GM18870 (cell line): ENCODE results near the gene STYX.

Experiments
- ATAC-seq: cut with Tn5 transposase; IDR thresholded peaks from one replicate; pipeline ENCODE4 v1.9.1; 2021; ENCODE audit warnings: moderate library complexity; ENCODE audit not compliant: unreplicated experiment

STYX gene

GRCh38 chr14:52783206-52783605 lies 53.2 kb downstream of the STYX start:
- ATAC-seq: no peak

- ATAC-seq: no peak
These were observed 56.9 kb downstream of the STYX start for GRCh38 chr14:52786887-52787286.

GRCh38 chr14:52789118-52789517 lies 59.2 kb downstream of the STYX start:
- no peak for ATAC-seq

- no peak for ATAC-seq
These were observed 60.2 kb downstream of the STYX start for GRCh38 chr14:52790011-52790755.

- ATAC-seq: peak; percentile 5
These were observed 60.8 kb downstream of the STYX start for GRCh38 chr14:52790756-52791222.

GRCh38 chr14:52791223-52792096 lies 61.5 kb downstream of the STYX start, which contains the start of gene GNPNAT1:
Gene GNPNAT1, minus strand, starts transcription at chr14:52791607. Its CDS starts 6,957 bp downstream, at chr14:52784650.
- peak; percentile 60 for ATAC-seq

GRCh38 chr14:52792097-52792415 lies 62.1 kb downstream of the STYX start:
- ATAC-seq: no peak

GRCh38 chr14:52793061-52793460 lies 63.1 kb downstream of the STYX start:
- no peak for ATAC-seq

GRCh38 chr14:52797653-52798052 lies 67.7 kb downstream of the STYX start:
- no peak for ATAC-seq

- ATAC-seq: no peak
These were observed 68.9 kb downstream of the STYX start for GRCh38 chr14:52798826-52799225.

GRCh38 chr14:52801014-52801712 lies 71.2 kb downstream of the STYX start:
- ATAC-seq: no peak

GRCh38 chr14:52802597-52802996 lies 72.6 kb downstream of the STYX start:
- ATAC-seq: no peak

- no peak for ATAC-seq
These were observed 76.1 kb downstream of the STYX start for GRCh38 chr14:52806115-52806514.

- ATAC-seq: no peak
These were observed 78.1 kb downstream of the STYX start for GRCh38 chr14:52808101-52808500.

GRCh38 chr14:52821805-52822250 lies 91.9 kb downstream of the STYX start:
- no peak for ATAC-seq

GRCh38 chr14:52824462-52824861 lies 94.5 kb downstream of the STYX start:
- no peak for ATAC-seq
